CD4-positive, alpha-beta T cell treated with Interleukin-21 for 1 hour (primary cell): ENCODE measurements around the gene TENM4.

Experiments used
- DNase-seq: peaks from one replicate; pipeline ENCODE4 v3.0.0-alpha.2; 2020

Gene TENM4

DNA sequence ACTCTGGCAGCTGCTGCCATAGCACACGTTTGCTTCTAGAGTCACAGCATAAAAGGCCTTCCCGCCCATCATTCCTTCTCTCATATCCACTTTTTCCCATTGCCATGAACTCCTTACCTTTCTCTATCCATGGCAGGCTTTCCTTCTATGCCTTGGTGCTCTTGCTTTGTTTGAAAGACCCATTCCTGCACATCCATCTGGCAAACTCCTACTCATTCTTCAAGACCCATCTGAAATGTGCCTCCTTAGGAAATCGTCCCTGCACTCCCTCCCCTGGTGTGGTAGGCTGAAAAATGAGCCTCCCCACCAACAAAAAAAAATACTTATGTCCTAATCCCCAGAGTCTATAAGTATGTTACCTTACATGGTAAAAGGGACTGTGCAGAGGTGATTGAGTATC is 100.3 kb downstream of the TENM4 start:
- DNase-seq = no peak

DNA sequence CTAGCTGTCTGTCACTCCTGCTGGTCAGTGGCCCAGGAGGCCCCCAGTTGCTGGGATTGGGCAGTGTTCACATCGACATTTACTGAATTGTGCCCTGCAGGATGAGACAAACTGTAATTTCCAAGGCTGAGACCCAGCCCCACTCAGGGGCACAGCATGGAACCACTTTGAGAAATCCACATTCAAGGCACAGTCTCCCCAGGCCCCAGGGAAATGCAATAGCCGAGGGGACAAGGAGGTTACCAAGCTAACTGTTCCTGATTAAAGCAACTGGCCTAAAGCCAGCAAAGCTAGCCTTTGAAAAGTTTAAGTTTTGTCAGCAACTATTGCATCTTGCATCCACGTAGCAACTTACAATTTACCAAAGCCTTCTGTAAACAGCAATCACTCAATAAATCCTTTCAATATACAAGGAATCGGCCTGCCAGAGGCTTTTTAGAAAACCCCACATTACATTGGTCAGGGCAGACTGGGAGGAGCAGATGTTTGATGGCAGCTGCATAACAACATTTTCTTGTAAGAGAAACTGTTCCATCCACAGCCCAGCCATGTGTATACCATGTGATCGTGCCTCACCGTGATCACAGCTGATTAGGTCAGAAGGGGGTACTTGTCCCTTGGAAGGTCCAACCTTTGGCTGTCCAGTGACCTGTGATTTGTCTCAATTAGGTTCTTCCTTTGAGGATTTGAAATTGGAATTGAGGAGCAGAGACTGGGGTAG is 103.9 kb downstream of the TENM4 start:
- DNase-seq = no peak

- DNase-seq = no peak
These were observed 105.1 kb downstream of the TENM4 start for GRCh38 chr11:79335681-79336080.

- no peak for DNase-seq
These were observed 107.5 kb downstream of the TENM4 start for GRCh38 chr11:79333355-79333754.

DNA sequence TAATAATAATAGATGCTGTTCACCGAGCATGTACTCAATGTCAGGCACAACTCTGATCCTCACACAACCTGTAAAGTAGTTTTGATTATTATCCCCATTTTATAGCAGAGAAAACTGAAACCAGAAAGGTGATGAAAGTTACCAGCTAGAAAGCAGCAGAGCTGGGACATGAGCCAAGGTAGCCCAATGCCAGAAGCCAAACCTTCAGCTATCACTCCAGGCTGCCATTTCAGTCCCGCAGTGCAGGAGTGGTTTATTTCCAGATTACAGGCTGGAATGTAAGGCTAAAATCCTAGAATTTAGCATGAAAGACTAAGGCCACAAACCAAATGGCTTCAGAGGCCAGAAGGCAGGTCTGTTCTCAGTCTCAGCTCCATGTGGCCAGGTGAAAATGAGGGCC is 108.8 kb downstream of the TENM4 start:
- no peak for DNase-seq

DNA sequence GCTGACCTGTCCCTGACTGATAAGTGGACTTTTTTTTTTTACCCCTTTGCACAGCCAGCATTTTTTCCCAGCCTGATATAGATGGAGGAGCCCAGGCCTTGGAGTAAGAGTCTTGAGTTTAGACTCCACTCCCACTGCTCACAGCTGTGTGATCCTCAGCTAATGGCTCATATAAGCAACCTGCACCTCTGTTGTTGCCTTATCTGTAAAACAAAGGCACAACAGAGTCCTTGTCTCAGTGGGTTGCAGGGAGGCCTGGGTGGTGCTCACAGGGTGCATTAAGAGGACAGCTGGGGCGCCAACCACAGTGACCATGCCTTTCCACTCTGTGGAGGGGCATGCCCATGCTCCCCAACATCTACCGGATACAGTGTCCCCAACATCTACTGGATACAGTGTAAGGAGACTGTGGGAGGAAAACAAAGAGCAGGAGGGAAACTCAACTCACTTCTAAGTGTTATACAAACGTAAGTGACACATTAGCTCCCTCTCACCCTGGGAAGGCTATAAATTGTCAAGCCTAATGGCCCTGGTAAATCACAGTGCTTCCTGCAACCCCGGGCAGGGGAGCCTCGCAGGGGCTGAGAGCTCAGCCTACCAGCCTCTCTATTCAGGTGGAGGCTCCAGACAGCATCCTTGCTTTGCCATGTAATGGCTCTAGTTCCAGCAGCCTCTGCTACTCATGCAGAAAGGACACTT is 109.5 kb downstream of the TENM4 start:
- no peak for DNase-seq

GRCh38 chr11:79330651-79331050 is 110.2 kb downstream of the TENM4 start:
- no peak for DNase-seq

DNA sequence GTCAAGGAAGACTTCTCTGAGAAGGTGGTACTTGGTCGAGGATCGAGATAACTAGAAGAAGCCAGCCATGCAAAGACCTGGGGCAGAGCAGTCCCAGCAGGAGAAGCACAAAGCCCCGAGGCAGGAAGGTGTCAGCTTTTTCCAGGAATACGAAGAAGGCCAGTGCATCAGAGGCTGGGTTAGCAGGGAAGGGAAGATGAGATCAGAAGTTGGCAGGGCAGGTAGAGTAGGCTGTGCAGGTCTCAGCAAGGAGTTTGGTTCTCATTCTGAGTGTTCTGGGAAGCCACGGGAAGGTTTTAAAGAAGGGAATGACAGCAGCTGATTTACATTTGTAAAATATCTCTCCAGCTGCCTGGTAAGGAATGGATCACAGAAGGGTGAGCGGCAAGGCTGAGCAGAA is 111.3 kb downstream of the TENM4 start:
- DNase-seq = no peak

DNA sequence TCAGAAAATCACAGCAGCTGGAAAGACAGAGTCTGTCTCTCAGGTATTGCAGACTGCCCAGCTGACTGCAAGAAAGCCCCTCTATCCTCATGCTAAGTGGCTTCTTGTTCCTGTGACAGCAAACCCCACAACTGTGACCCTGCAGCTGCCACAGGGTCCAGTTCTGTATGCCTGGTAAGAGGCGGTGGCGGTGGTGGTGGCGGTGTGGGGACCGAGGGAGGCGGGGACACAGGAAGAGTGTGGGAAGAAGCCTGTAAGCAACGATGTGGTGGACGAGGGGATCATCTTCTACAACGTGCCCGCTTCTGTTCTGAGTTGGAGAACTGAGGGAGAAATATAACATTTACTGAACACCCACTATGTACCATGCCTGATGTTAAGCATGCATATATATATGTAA is 112.4 kb downstream of the TENM4 start:
- DNase-seq = no peak

GRCh38 chr11:79325851-79326250 is 115.0 kb downstream of the TENM4 start:
- DNase-seq = no peak

DNA sequence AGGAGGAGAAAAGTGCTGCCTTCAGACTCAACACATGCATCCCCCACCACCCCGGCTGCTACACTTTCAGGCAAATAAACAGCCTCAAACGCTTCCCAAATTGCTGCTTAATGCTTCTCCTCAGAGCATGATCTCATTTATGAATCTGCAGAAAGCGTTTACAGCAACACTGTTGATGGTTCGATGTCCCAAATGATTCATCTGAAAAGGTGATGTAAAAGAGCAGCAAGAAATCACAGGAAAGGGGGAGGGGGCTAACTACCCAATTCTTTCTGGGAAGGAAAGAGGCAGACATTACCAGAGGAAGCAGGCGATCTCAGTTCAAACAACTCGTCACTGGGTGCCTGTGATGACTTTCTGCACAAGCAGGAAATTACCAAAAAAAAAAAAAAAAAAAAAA is 119.6 kb downstream of the TENM4 start:
- no peak for DNase-seq

GRCh38 chr11:79314906-79315689 is 125.7 kb downstream of the TENM4 start:
- no peak for DNase-seq

GRCh38 chr11:79313530-79313913 is 127.3 kb downstream of the TENM4 start:
- DNase-seq = no peak

DNA sequence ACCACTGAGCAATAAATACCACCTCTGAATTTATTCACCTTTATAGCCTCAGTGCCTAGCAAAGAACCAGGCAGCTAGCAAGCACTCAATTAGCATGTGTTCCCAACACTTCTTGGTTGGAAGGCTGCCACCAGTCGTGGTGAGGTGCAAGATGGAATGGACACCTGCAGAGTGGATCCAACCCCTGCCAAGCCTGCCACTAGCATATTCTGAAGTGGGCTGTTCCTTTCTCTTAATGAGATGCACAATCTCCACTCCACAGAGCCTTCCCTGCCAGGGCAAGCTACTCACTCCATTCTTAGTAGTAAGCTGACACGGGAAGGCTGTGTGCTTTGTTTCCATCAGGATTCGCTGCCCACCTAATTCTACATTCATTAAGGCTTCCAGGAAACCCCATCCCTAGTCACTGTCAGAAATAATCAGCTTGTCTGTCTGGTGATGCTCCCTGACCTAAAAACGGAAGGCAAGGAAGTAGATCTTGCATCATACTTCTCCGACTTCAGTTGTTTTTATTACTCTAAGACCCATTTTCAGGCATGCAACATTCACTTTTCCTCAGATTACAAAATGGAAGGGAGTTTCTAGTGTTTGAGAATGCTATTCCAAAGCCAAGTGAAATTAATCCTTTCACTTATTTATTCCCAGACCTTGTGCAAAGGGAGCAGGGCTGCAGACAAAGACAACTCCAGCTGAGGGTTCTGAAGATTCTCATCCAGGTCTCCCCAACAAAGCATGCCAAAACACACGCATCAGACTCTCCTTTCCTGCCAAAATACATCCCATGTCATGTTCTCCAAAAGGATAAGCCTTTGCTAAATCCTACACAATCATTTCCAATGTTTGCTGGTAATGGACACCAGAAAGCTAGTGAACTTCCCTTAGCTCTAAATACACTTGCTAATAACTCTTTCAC is 128.0 kb downstream of the TENM4 start:
- no peak for DNase-seq

GRCh38 chr11:79311461-79311860 is 129.4 kb downstream of the TENM4 start:
- no peak for DNase-seq

DNA sequence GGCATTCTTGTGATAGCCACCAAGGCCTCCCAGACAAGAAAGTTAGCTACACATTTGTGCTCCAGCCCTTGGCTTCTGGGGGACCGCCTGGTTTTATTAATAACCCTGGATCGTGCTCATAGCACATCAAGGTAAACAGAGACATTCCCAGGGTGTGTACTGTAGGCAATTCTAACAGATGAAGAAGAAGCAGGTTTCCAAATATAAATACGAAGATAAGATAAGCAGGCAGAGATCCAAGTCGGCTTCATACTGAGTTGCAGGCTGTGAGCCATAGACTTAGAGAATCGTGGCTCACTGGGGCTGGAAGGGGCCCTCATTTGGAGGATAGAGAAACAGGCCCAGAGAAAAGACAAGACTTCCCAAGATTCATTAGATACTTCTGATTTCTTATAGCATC is 131.4 kb downstream of the TENM4 start:
- no peak for DNase-seq

GRCh38 chr11:79308429-79308828 is 132.4 kb downstream of the TENM4 start:
- DNase-seq = no peak

DNA sequence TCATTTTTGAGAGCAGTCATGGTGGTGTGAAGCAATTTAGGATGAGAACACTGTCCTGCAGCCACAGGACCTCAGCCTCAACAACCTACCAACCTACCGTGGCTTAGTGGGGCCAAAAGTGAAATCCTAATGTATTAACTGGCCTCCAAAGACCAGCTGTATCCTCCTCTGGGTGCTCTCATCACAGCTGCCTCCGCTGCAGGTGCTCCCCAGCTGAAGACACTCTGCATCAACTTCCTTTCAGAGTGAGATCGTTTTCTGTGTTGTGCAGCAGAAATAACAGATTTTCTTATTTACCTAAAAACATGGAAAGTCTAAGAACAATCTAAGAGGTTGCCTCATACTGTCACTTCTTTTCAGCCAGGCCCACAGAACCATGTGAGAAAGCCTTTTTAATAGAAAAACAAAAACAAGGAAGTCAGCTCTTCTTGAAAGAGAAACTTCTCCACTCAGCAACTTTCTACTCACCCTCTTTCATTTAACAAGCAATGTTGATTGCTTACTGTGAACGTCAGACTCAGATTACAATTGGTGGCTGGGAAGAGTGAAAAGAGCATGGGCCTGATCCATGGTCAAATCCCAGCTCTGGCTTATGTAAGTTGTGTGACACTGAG is 136.1 kb downstream of the TENM4 start:
- DNase-seq = no peak

- DNase-seq = no peak
These were observed 144.7 kb downstream of the TENM4 start for GRCh38 chr11:79296141-79296540.

GRCh38 chr11:79294845-79295731 is 145.7 kb downstream of the TENM4 start:
- no peak for DNase-seq

DNA sequence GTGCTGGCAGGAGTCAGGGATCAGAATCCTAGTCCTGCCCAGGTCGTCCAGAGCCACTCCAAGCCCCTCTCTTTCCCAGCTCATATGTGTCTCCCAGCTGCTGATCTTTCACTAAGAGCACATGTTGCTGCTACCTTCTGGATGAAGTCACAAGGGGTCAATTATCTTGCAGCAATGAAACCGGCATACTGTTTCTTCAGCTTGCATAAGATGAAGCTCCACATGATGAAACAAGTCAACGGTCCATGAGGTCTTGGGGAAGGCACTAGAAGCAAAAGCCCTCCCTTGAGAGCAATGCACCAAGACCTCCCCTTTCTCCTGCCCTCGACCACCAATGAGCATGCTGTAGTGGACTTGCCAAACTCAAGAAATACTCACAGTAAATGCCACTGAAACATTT is 148.9 kb downstream of the TENM4 start:
- DNase-seq = no peak
